K562 (cell line): ENCODE results near the gene PIN1. TPM values are rescaled to one million over a fixed set of nuclear protein-coding genes. Genes with fewer than 3 reads are reported as not detected.
A peak's percentile ranks its signal among the peaks of the same experiment; 100 is the strongest.
"Not testable (repeated sequence)": the region's sequence is repeated elsewhere in the genome, so short reads cannot be mapped to it uniquely, and the experiment has no call there.

Experiments used
- ATAC-seq: fragments of 200-7000 bp; cut with Tn5 transposase; 3 replicates; pipeline ENCODE4 v1.9.1; 2020; ENCODE audit warnings: moderate library complexity
- BruUV-seq: library from RNA; stranded (reverse); fragments of 400-500 nt; replicated peaks from 2 replicates; lab custom pipeline; 2021; lab: Mats Ljungman, UMichigan
- CTCF ChIA-PET: fragments of 300-600 bp; formaldehyde crosslinking; extraction: SDS; loops from one replicate; lab custom pipeline; 2021; ENCODE audit warnings: low intra/inter-chr PET ratio; lab: Yijun Ruan, JAX
- POLR2A ChIA-PET: fragments of 300-600, 350-650 bp; sonication (Branson Sonifier 250); formaldehyde crosslinking; extraction: SDS; loops from one replicate; lab custom pipeline; 2021; ENCODE audit warnings: antibody characterized with exemption, inconsistent platforms; lab: Yijun Ruan, JAX
- DNase-seq, 4 experiments: peaks; one replicate each; pipeline versions ENCODE4 v3.0.0 to v3.0.0-alpha.2; 2011 to 2018; ENCODE audit warnings: low spot score in 3 of 4, mixed read lengths in 3 of 4; ENCODE audit errors: extremely low read depth in 1 of 4
- FAIRE-seq: peaks from 2 replicates; lab custom pipeline; 2011; peaks lifted over from hg19 to GRCh38; lab: Jason Lieb, UNC
- H2AFZ ChIP-seq: 2 replicates; pipeline ENCODE4 v1.6.0; 2011; ENCODE audit warnings: low read depth, low read length, control low read depth, inconsistent platforms
- H3K27ac ChIP-seq: fragments of 200-600 bp; 3 replicates; pipeline ENCODE4 v1.8.0; 2011; ENCODE audit warnings: low read depth, mild to moderate bottlenecking, control low read depth, inconsistent platforms, low read length, moderate library complexity, mixed read lengths; ENCODE audit errors: extremely low read depth
- H3K27me3 ChIP-seq, 2 experiments: fragments of 300-600 bp in 1 of 2; 2 replicates in 1 of 2; 3 replicates in 1 of 2; pipeline versions ENCODE4 v1.6.0 to v1.8.0; 2011; ENCODE audit warnings: inconsistent platforms in 2 of 2, low read length in 2 of 2, mild to moderate bottlenecking in 1 of 2, mixed read lengths in 1 of 2, moderate library complexity in 1 of 2; ENCODE audit not compliant: control insufficient read depth in 2 of 2, insufficient read depth in 2 of 2
- H3K36me3 ChIP-seq: fragments of 300-600 bp; 3 replicates; pipeline ENCODE4 v1.8.0; 2011; ENCODE audit warnings: mild to moderate bottlenecking, low read length, inconsistent platforms; ENCODE audit not compliant: control insufficient read depth, insufficient read depth
- H3K4me1 ChIP-seq, 2 experiments: fragments of 200-600 bp in 1 of 2; replicated peaks in 1 of 2; 2 replicates in 1 of 2; 3 replicates in 1 of 2; pipeline versions ENCODE4 v1.5.1 to v1.8.0; 2011; ENCODE audit warnings: inconsistent platforms in 2 of 2, low read length in 2 of 2, mild to moderate bottlenecking in 1 of 2, mixed read lengths in 1 of 2, moderate library complexity in 1 of 2; ENCODE audit not compliant: control insufficient read depth in 2 of 2, insufficient read depth in 2 of 2
- H3K4me2 ChIP-seq: 2 replicates; pipeline ENCODE4 v1.6.1; 2011; ENCODE audit warnings: low read length, control low read depth, inconsistent platforms, mixed read lengths; ENCODE audit not compliant: insufficient read depth
- H3K4me3 ChIP-seq: fragments of 200-600 bp; sonication (generic), shearing (Covaris generic); 2 replicates; pipeline ENCODE4 v1.5.1; 2016; ENCODE audit warnings: control low read depth, inconsistent platforms
- H3K79me2 ChIP-seq: fragments of 200-600 bp; 3 replicates; pipeline ENCODE4 v1.8.0; 2011; ENCODE audit warnings: low read length, inconsistent platforms; ENCODE audit not compliant: control insufficient read depth, insufficient read depth
- H3K9ac ChIP-seq, 2 experiments: 2 replicates each; pipeline versions ENCODE4 v1.6.0 to v1.6.1; 2011; ENCODE audit warnings: low read depth in 2 of 2, low read length in 2 of 2, control low read depth in 1 of 2, inconsistent platforms in 1 of 2, mild to moderate bottlenecking in 1 of 2, mixed read lengths in 1 of 2; ENCODE audit not compliant: insufficient read depth in 1 of 2
- H3K9me1 ChIP-seq: one replicate; pipeline ENCODE4 v1.6.0; 2011; ENCODE audit warnings: inconsistent platforms, mild to moderate bottlenecking, low read length, moderate library complexity; ENCODE audit not compliant: control insufficient read depth, insufficient read depth
- H3K9me3 ChIP-seq: replicated peaks from 2 replicates; pipeline ENCODE4 v1.5.1; 2011; ENCODE audit warnings: low read depth, low read length, inconsistent platforms; ENCODE audit not compliant: control insufficient read depth, insufficient read depth
- H4K20me1 ChIP-seq: replicated peaks from 2 replicates; pipeline ENCODE4 v1.6.1; 2011; ENCODE audit warnings: low read length, inconsistent platforms, mixed read lengths; ENCODE audit not compliant: control insufficient read depth, insufficient read depth
- PHF8 ChIP-seq: fragments of 200-600 bp; sonication (generic); IDR thresholded peaks from 2 replicates; pipeline ENCODE4 v1.6.1; 2012; ENCODE audit warnings: mixed run types, mild to moderate bottlenecking, inconsistent platforms, low read length, moderate library complexity, borderline replicate concordance
- ZBTB11 ChIP-seq, 3 experiments: fragments of 200-800 bp in 1 of 3; fragments of 250-450 bp in 1 of 3; fragments of 450-650 bp in 1 of 3; sonication (Bioruptor Pico) in 1 of 3; sonication (Bioruptor generic) in 1 of 3; formaldehyde crosslinking in 1 of 3; IDR thresholded peaks; 2 replicates each; pipeline versions ENCODE4 v1.6.1 to v1.8.0; 2016 to 2022; ENCODE audit warnings: mild to moderate bottlenecking in 2 of 3, missing genetic modification characterization in 2 of 3, missing compliant biosample characterization in 1 of 3, moderate library complexity in 1 of 3
- ZBTB33 ChIP-seq: sonication (generic); formaldehyde crosslinking; IDR thresholded peaks from 2 replicates; pipeline ENCODE4 v1.8.1; 2023; ENCODE audit warnings: mild to moderate bottlenecking, missing genetic modification reagents
- ZFX ChIP-seq: sonication (generic); formaldehyde crosslinking; IDR thresholded peaks from 2 replicates; pipeline ENCODE4 v1.8.0; 2022; ENCODE audit warnings: mild to moderate bottlenecking, missing genetic modification reagents, moderate library complexity
- WGBS: fragments of 100-300 bp; shearing (Covaris generic); methylation state at CpG from one replicate; pipeline ENCODE4 v1.1.6; 2016; ENCODE audit warnings: low coverage, mixed read lengths; ENCODE audit not compliant: insufficient coverage; ENCODE audit errors: missing lambda C conversion rate; 5-methylcytosine and 5-hydroxymethylcytosine counted together
- in situ Hi-C: fragments of 300-500 bp; cut with MboI; formaldehyde crosslinking; loops from 4 replicates; pipeline ENCODE4 v1.15.0; 2018; ENCODE audit warnings: inconsistent platforms, mixed read lengths
- intact Hi-C: fragments of 100-400 bp; cut with micrococcal nuclease; formaldehyde crosslinking; loops from 2 replicates; pipeline ENCODE4 v1.14.2; 2022
- polyA plus RNA-seq, 8 experiments: library from polyadenylated mRNA; depleted of rRNA in 4 of 8; stranded (reverse) in 5 of 8; unstranded in 3 of 8; fragments of >200 nt; fragmentation: Nextera tagmentation in 2 of 8; fragmentation: Illumina TruSeq in 1 of 8; extraction: Ambion mirVana in 2 of 8; extraction: Trizol in 1 of 8; gene quantifications; 2 replicates each; pipeline versions ENCODE4 v1.2.1 to v1.2.3, GENCODE V29; 2011 to 2014; ENCODE audit warnings: inconsistent platforms in 1 of 8, missing spikeins in 1 of 8
- total RNA-seq, 7 experiments: library from RNA; depleted of rRNA in 6 of 7; stranded (reverse); fragments of >200 nt in 6 of 7; fragmentation: Illumina TruSeq in 2 of 7; extraction: Trizol in 2 of 7; gene quantifications; 2 replicates each; pipeline versions ENCODE4 v1.2.1 to v1.2.3, GENCODE V29; 2011 to 2021; ENCODE audit warnings: low replicate concordance in 1 of 7
- TF ChIP-seq, protein P1 (sequence below): fragments of 450-650 bp; IDR thresholded peaks from 2 replicates; pipeline ENCODE4 v1.6.1; 2017; ENCODE audit warnings: antibody characterized with exemption, mild to moderate bottlenecking

PIN1 gene
- total and polyA plus RNA-seq, 9 of the 15 experiments (the other 6 are each of a cell fraction or from before 2014, with no cell fraction given): 1.6 to 178 (median 42.5) TPM

DNA sequence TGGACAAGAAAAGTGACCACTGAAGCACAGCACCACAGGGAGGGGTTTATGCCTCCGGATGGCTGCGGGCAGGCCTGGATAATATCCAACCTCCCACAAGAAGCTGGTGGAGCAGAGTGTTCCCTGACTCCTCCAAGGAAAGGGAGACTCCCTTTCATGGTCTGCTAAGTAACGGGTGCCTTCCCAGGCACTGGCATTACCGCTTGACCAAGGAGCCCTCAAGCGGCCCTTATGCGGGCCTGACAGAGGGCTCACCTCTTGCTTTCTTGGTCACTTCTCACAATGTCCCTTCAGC is 44.1 kb upstream of the PIN1 start:
- H3K79me2 ChIP-seq, H3K9me3 ChIP-seq, ATAC-seq, DNase-seq, H3K36me3 ChIP-seq, BruUV-seq, POLR2A ChIA-PET, H3K4me3 ChIP-seq, H3K9me1 ChIP-seq, H3K27me3 ChIP-seq, H4K20me1 ChIP-seq, FAIRE-seq: not testable (repeated sequence)
- CTCF ChIA-PET: interaction anchor here (0.6 to 1.9 kb wide), 4 partner anchors 124 to 203 kb away, joined by 4 to 12 read pairs (median 4); no protein-coding TSS in a partner anchor
- peak overlapping the region; percentile 82; the same call in 1 of the 2 replicates for H2AFZ ChIP-seq
- TF ChIP-seq ZBTB11 (CRISPR knock-in tag; IDR thresholded peaks at IDR 0.05) (peak in 1 of 3 experiments; percentile 39; a peak in 1 of 6 replicates), ZFX (CRISPR knock-in tag) (peak; percentile 36), ZBTB33 (CRISPR knock-in tag) (peak; percentile 33; the same call in 1 of the 2 replicates), PHF8 (0 out of 2 replicates have a peak, but pooled peaks have one; percentile 3)
- TF ChIP-seq, protein P1, sequence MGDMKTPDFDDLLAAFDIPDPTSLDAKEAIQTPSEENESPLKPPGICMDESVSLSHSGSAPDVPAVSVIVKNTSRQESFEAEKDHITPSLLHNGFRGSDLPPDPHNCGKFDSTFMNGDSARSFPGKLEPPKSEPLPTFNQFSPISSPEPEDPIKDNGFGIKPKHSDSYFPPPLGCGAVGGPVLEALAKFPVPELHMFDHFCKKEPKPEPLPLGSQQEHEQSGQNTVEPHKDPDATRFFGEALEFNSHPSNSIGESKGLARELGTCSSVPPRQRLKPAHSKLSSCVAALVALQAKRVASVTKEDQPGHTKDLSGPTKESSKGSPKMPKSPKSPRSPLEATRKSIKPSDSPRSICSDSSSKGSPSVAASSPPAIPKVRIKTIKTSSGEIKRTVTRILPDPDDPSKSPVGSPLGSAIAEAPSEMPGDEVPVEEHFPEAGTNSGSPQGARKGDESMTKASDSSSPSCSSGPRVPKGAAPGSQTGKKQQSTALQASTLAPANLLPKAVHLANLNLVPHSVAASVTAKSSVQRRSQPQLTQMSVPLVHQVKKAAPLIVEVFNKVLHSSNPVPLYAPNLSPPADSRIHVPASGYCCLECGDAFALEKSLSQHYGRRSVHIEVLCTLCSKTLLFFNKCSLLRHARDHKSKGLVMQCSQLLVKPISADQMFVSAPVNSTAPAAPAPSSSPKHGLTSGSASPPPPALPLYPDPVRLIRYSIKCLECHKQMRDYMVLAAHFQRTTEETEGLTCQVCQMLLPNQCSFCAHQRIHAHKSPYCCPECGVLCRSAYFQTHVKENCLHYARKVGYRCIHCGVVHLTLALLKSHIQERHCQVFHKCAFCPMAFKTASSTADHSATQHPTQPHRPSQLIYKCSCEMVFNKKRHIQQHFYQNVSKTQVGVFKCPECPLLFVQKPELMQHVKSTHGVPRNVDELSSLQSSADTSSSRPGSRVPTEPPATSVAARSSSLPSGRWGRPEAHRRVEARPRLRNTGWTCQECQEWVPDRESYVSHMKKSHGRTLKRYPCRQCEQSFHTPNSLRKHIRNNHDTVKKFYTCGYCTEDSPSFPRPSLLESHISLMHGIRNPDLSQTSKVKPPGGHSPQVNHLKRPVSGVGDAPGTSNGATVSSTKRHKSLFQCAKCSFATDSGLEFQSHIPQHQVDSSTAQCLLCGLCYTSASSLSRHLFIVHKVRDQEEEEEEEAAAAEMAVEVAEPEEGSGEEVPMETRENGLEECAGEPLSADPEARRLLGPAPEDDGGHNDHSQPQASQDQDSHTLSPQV: peak; percentile 17; the same call in 1 of the 2 replicates
- intact Hi-C loops (loop anchor here (2.0 to 5.0 kb wide), 3 partner anchors 204 to 584 kb away; no protein-coding TSS in a partner anchor), in situ Hi-C loops (loop anchor here (5.0 to 10.0 kb wide), 2 partner anchors 164 to 656 kb away; no protein-coding TSS in a partner anchor)
- peak overlapping the region; percentile 96 for H3K27ac ChIP-seq
- peak overlapping the region; percentile 78 for H3K4me2 ChIP-seq
- WGBS: 51% methylated on average over 6 of the region's 6 CpGs
- H3K9ac ChIP-seq: peak overlapping the region; percentile 48 to 77; a peak in 2 of 4 replicates
- H3K4me1 ChIP-seq: peaks cover 43 to 45% of the 10 kb centered on the region in 2 experiments
